NCI-H1105 treated with DMSO at 0.1 percent for 48 hours (cell line): Measurements from ENCODE around the gene ARHGAP6.
"Not testable (repeated sequence)": the region's sequence is repeated elsewhere in the genome, so short reads cannot be mapped to it uniquely, and the experiment has no call there.

ENCODE experiments used
- DNase-seq: peaks from one replicate; lab custom pipeline; 2025; lab: John Stamatoyannopoulos, UW

The ARHGAP6 gene

GRCh38 chrX:11532291-11533078 is 133.2 kb downstream of the ARHGAP6 start:
- no peak for DNase-seq

DNA sequence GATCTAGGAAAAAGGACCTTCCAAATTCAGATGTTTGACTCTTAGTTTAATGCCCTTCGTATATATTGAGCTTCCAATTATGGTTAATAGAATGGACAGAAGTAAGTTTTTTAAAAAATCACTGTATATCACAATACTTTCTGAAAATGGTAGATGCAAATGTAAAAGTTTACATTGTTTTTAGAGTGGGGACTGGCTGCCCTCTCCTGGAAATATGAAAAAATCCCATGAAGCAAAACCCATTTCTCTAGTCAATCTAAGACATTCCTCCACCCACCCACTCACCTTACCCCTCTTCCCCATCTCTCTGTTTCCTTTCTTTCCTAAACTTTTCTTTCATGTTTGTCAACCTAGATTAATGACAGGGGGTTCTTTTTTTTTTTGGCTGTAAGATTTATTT is 134.5 kb downstream of the ARHGAP6 start:
- DNase-seq: peak; percentile 5

GRCh38 chrX:11530621-11531020 is 135.1 kb downstream of the ARHGAP6 start:
- no peak for DNase-seq

- DNase-seq: no peak
These were observed 137.1 kb downstream of the ARHGAP6 start for GRCh38 chrX:11528623-11529022.

DNA sequence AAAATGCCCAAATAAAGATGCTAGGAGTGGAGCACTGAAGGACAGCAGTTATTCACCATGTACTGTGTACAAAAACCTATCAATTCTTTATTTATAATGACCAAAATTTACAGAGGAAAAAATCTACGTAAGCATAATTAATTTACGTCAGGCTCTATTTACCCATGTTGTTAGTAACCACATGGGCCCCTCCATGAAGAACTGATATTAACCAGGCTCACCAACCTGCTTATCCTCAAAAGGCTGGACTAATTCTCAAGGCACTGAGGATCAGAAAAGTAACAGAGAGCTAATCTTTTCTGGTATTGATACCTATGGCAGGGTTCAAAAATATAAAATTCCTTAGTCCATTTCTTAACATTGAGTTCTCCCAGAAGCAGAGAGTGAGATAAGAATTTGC is 140.0 kb downstream of the ARHGAP6 start:
- DNase-seq: no peak

DNA sequence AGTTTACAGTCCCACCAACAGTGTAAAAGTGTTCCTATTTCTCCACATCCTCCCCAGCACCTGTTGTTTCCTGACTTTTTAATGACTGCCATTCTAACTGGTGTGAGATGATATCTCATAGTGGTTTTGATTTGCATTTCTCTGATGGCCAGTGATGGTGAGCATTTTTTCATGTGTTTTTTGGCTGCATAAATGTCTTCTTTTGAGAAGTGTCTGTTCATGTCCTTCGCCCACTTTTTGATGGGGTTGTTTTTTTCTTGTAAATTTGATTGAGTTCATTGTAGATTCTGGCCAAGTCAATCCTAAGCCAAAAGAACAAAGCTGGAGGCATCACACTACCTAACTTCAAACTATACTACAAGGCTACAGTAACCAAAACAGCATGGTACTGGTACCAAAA is 146.5 kb downstream of the ARHGAP6 start:
- not testable (repeated sequence) for DNase-seq

DNA sequence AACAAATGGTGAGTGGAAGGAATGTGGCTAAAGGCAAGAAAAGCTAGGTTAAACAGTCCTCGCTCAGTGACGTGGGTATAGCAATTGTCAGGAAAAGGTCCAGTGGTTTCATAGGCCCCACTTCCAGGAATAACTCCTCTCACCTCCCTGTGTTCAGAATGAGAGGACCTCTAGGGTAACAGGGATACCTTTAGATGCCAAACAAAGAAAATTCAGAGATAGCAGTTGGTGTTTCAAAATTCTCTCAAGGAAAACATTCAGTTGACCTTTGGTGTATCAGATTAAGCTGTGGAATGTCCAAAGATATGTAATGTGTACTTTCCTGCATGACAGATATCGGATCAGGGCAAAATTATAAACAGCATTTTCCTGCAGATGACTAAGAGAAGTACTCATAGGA is 155.9 kb downstream of the ARHGAP6 start:
- DNase-seq: no peak

DNA sequence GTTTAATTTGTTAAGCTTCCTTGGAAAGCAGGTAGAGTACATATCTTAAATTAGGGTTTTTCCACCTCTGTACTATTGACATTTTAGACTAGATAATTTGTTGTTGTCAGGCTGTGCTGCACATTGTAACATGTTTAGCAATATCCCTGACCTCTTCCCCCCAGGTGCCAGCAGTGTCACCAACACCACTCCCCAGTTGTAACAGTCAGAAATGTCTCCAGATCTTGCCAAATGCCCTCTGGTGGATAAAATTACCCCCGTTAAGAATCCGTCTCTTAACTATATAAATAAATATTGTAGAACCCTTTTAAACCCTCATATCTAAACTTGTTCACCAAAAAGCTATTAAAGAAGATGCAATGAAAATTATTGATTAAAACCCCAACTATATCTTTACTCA is 161.5 kb downstream of the ARHGAP6 start:
- DNase-seq: no peak

DNA sequence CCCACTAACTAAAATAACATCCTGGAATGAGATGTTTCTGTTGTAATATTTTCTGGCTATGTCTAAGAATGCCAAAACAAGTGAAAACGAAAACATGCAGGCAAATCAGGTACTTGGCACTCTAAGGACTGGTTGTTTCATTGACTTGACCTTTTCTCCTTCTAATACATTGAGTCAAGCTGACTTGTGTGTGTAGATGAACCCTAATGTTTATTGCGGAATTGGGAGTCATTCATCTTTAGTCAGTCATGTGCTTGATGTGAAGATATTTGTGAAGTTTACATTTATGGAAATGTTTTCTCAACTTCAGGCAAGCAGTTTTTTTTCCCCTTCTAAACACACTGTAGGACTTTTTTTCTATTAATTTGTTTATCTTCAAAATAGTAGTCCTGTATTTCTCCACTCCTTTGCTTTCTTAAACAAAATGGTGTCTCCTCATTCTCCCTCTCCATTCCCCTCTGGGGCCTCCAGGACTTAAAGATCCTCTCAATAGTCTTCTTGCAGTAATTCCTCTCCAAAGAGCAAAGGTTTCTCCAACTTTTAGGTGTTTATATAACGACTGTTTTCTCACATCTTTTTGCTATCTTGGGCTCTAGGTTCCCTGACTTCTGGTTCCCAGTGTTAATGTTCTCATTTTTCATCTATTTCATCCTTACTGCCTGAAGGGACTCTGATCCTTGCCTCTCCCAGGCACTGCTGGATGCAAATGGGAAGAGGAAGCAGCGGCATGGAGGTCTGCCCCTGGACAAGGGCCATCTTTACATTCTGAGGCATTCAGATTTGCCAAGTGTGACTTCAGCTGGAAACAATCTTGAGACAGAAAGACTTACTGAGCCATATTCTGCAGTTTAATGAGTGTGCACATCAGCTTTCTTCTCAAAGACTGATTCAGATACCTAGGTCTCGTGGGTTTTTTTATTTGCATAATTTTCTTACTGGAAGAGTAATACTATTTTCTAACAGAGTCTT is 166.4 kb downstream of the ARHGAP6 start:
- DNase-seq: no peak

GRCh38 chrX:11491375-11491774 is 174.3 kb downstream of the ARHGAP6 start:
- not testable (repeated sequence) for DNase-seq

DNA sequence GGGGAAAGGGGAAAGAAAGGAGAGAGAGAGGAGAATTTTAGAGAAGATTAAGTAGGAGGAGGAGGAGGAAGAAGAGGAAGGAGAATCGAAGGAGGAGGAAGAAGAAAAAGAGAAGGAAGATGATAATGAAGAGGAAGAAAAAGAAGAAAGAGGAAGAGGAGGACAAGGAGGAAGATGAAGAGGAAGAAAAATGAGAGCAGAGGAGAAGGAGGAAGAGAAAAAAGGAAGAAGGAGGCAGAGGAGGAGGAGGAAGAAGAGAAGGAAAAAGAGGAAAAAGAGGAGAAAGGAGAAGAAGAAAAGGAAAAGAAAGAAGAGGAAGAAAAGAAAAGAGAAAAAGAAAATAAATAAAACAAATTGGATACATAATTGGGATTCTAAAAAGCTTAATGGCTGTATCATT is 181.4 kb downstream of the ARHGAP6 start:
- no peak for DNase-seq

- DNase-seq: no peak
These were observed 184.7 kb downstream of the ARHGAP6 start for GRCh38 chrX:11481035-11481434.

DNA sequence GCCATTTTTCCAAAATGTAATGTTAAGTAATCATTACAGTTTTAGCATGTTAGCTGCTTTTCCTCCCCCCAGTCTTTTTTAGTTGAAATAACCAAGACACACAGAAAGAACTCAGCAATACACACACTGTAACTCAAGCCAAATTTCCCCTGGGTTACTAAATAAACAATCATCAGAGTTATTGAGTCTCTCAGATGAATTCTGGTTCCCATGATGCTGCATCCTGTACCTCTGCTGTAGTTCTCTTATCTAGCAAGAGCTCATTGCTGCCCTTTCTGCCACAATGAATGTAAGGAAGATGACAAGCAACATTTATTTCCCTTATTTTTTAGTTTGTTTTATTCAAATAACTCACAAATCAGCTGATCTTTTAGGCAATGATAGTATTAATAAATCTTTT is 185.1 kb downstream of the ARHGAP6 start:
- peak; percentile 79 for DNase-seq

- no peak for DNase-seq
These were observed 186.8 kb downstream of the ARHGAP6 start for GRCh38 chrX:11478911-11479310.

DNA sequence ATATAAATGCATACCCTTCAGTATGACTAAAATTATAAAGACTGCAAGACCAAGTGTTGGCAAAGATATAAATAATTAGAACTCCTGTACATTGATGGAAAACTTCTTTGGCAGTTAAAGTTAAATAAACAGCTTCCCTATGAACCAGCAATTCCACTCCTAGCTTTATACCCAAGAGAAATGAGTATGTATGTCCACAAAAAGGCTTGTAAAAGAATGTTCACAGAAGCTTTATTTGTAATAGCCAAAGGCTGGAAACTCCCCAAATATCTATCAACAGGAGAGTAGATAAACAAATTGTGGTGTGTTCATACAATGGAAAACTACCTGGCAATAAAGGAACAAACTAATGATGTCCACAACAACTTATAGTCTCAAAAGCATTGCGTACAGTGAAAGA is 187.7 kb downstream of the ARHGAP6 start:
- no peak for DNase-seq

DNA sequence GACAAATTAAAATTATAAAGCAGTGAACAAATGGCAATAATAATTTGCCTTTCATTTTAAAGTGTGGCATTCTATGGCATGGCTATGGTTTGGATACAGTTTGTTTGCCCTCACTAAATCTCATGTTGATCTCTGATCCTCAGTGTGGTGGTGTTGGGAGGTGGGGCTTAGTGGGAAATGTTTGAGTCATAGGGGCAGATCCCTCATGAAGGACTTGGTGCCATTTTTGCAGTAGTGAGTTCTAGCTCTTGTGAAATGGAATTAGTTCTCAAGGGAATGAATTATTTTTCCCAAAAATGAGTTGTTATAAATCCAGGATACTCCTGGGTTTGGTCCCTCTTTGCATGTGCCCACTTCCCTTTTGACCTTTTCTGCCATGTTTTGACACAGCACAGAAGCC is 191.1 kb downstream of the ARHGAP6 start:
- DNase-seq: no peak

- DNase-seq: no peak
These were observed 191.7 kb downstream of the ARHGAP6 start for GRCh38 chrX:11474021-11474420.

DNA sequence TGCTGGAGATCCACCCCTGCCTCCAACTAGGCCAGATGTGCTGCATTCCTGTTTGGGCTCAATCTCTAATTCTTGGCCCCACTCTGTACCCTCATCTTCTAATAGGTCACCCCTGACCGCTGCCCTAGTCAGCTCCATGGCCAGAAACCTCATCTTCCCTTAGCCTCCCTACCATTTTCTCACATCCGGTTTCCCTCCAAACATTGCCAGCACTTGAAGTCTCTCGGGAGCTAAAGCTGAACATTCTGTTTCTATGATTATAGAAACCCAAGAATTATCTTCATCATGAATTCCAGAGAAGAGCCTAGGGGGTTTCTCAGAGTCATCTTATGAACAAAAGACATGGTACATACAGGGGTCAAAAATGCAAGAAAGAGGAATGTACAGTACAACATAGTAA is 192.8 kb downstream of the ARHGAP6 start:
- no peak for DNase-seq

GRCh38 chrX:11472381-11472780 is 193.3 kb downstream of the ARHGAP6 start:
- DNase-seq: no peak

DNA sequence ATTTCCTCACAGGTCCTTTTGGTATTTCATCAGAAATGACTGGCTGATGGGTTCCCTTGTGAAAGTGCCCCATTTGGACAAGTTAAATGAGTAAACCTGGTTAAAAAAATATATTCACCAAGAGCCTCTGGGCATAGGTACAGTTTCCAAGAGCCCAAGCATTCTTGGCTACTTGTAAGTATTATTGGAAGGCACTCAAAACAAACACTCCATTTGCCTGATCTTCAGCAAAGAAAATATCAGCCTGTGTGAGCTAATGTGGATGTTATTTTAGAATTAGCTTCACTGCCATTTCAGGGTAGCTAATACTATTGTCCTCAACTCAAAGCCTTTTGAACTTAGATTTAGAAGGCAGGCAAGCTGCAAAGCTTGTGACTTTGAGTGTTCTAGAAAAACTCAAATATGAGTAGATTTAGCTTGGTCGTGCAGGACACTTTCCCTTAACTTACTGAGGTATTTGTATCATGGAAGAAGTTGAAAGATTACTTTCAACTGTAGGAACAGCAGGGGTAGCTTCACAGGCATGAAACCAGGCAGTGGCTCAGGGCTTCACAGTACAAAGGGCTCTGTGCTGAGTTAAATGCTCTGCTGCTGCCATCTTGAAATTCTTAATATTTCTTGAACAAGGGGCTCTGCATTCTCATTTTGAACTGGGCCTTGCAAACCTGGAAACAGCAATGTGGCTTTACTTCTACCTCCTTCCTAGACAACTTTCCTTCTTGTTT is 195.3 kb downstream of the ARHGAP6 start:
- DNase-seq: peak; percentile 29

DNA sequence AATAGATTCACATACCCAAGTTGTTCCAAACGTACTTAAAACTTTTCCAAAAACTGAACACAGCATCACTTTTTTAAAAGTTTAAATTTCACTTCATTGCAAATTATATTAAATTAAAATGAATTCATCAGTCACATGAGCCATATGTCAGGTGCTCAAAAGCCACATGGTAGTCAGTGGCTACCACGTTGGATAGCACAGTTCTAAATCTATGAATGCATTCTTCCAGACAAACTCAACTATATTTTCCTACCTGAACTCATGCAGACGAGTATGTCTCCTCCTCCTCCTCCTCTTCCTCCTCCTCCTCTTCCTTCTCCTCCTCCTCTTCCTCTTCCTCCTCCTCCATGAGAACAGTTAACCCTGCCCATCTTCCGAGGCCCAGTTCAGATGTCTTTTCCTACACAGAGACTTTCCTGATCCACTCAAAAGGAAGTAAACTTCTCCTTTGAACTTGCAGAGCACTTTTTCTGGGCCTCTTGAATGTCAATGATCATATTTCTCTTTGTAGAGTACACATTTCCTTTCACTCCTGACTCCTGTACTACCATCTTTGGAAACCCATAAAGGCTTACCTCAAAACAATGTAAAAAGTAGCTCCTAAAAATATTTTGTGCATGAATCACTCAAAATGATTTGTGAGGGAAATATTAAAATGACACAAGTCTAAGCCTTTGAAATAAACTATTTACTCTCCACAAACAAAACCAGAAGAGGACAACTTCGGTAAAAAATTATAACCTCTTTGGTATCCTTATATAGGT is 199.9 kb downstream of the ARHGAP6 start:
- DNase-seq: no peak
